Skeletal muscle tissue (tissue), 4 donors: ENCODE data around the gene UQCRQ. TPM values are rescaled to one million over a fixed set of nuclear protein-coding genes. Genes with fewer than 3 reads are reported as not detected.

ENCODE experiments used
- H3K27ac ChIP-seq: one replicate; pipeline ENCODE4 v1.7.0; 2013; ENCODE audit warnings: mild to moderate bottlenecking, low read depth, low read length, inconsistent platforms
- H3K27me3 ChIP-seq, 3 donors: one replicate each; pipeline ENCODE4 v1.7.0; 2013; ENCODE audit warnings: low read length in 3 of 3; ENCODE audit not compliant: control insufficient read depth in 3 of 3, insufficient read depth in 3 of 3
- H3K36me3 ChIP-seq, 3 donors: one replicate each; pipeline ENCODE4 v1.7.0; 2013; ENCODE audit warnings: low read length in 3 of 3; ENCODE audit not compliant: control insufficient read depth in 3 of 3, insufficient read depth in 3 of 3
- H3K4me1 ChIP-seq, 3 donors: one replicate each; pipeline ENCODE4 v1.7.0; 2013; ENCODE audit warnings: low read length in 3 of 3, mild to moderate bottlenecking in 3 of 3; ENCODE audit not compliant: control insufficient read depth in 3 of 3, insufficient read depth in 3 of 3
- H3K4me3 ChIP-seq, 3 donors: one replicate each; pipeline ENCODE4 v1.7.0; 2013; ENCODE audit warnings: low read length in 3 of 3
- H3K9ac ChIP-seq, 3 donors: one replicate each; pipeline ENCODE4 v1.7.0; 2013; ENCODE audit warnings: low read length in 3 of 3, mild to moderate bottlenecking in 3 of 3, moderate library complexity in 2 of 3, low read depth in 1 of 3
- H3K9me3 ChIP-seq, 3 donors: one replicate each; pipeline ENCODE4 v1.7.0; 2013; ENCODE audit warnings: low read length in 3 of 3; ENCODE audit not compliant: control insufficient read depth in 3 of 3
- total RNA-seq: library from RNA; depleted of rRNA; stranded (reverse); fragments of >200 nt; gene quantifications from one replicate; pipeline ENCODE4 v1.2.3, GENCODE V29; 2014
- donor health status: Osteomylitis.

Gene UQCRQ
- total RNA-seq, 1 donor from 2014 or later = 135 TPM

- no peak overlapping the region for H3K4me3 ChIP-seq
- H3K9me3 ChIP-seq = no peaks in the 10 kb centered on the region
- no peak overlapping the region for H3K9ac ChIP-seq
- no peak overlapping the region for H3K27ac ChIP-seq
- H3K4me1 ChIP-seq = peaks cover 4 to 17% (median 8%) of the 10 kb centered on the region in 3 donors
- H3K36me3 ChIP-seq = no peaks in the 10 kb centered on the region
- H3K27me3 ChIP-seq = peaks cover 0 to 16% (median 11%) of the 10 kb centered on the region in 3 donors
Measured at GRCh38 chr5:132832612-132833011, 33.8 kb upstream of the UQCRQ start.

GRCh38 chr5:132834057-132834456, 32.4 kb upstream of the UQCRQ start:
- Histone ChIP-seq H3K4me1 (peaks cover 4 to 17% (median 8%) of the 10 kb centered on the region in 3 donors), H3K9me3 (no peaks in the 10 kb centered on the region), H3K4me3 (no peak overlapping the region), H3K27me3 (peaks cover 0 to 12% (median 11%) of the 10 kb centered on the region in 3 donors), H3K9ac (no peak overlapping the region), H3K27ac (no peak overlapping the region), H3K36me3 (no peaks in the 10 kb centered on the region)

GRCh38 chr5:132836852-132837251, 29.6 kb upstream of the UQCRQ start:
- H3K27me3 ChIP-seq = no peaks in the 10 kb centered on the region
- H3K4me1 ChIP-seq = peaks cover 0 to 7% (median 5%) of the 10 kb centered on the region in 3 donors
- no peaks in the 10 kb centered on the region for H3K36me3 ChIP-seq
- H3K4me3 ChIP-seq = no peak overlapping the region
- H3K27ac ChIP-seq = no peak overlapping the region
- H3K9me3 ChIP-seq = no peaks in the 10 kb centered on the region
- H3K9ac ChIP-seq = no peak overlapping the region

GRCh38 chr5:132837868-132838267, 28.6 kb upstream of the UQCRQ start:
- Histone ChIP-seq H3K27me3 (no peaks in the 10 kb centered on the region), H3K4me3 (no peak overlapping the region), H3K27ac (no peak overlapping the region), H3K4me1 (peaks cover 0 to 7% (median 5%) of the 10 kb centered on the region in 3 donors), H3K9ac (no peak overlapping the region), H3K36me3 (no peaks in the 10 kb centered on the region), H3K9me3 (no peaks in the 10 kb centered on the region)

- Histone ChIP-seq H3K36me3 (no peaks in the 10 kb centered on the region), H3K4me1 (peaks cover 0 to 7% (median 5%) of the 10 kb centered on the region in 3 donors), H3K27me3 (no peaks in the 10 kb centered on the region), H3K9ac (no peak overlapping the region), H3K4me3 (no peak overlapping the region), H3K9me3 (no peaks in the 10 kb centered on the region), H3K27ac (no peak overlapping the region)
Measured at GRCh38 chr5:132838516-132839282, 27.7 kb upstream of the UQCRQ start.

GRCh38 chr5:132839426-132840301, 26.8 kb upstream of the UQCRQ start:
- H3K36me3 ChIP-seq = no peaks in the 10 kb centered on the region
- no peak overlapping the region for H3K4me3 ChIP-seq
- H3K27ac ChIP-seq = peak overlapping the region; percentile 40
- H3K9ac ChIP-seq = peak overlapping the region in 1 of 3 donors; percentile 25
- H3K9me3 ChIP-seq = no peaks in the 10 kb centered on the region
- peaks cover 0 to 7% (median 5%) of the 10 kb centered on the region in 3 donors for H3K4me1 ChIP-seq
- H3K27me3 ChIP-seq = no peaks in the 10 kb centered on the region

GRCh38 chr5:132840313-132840712, 26.1 kb upstream of the UQCRQ start:
- H3K9ac ChIP-seq = no peak overlapping the region
- H3K9me3 ChIP-seq = no peaks in the 10 kb centered on the region
- peaks cover 0 to 7% (median 5%) of the 10 kb centered on the region in 3 donors for H3K4me1 ChIP-seq
- H3K27ac ChIP-seq = peak overlapping the region; percentile 40
- no peak overlapping the region for H3K4me3 ChIP-seq
- H3K27me3 ChIP-seq = no peaks in the 10 kb centered on the region
- no peaks in the 10 kb centered on the region for H3K36me3 ChIP-seq

- Histone ChIP-seq H3K27me3 (no peaks in the 10 kb centered on the region), H3K27ac (peak overlapping the region; percentile 40), H3K4me3 (no peak overlapping the region), H3K4me1 (peaks cover 0 to 7% (median 5%) of the 10 kb centered on the region in 3 donors), H3K36me3 (no peaks in the 10 kb centered on the region), H3K9me3 (no peaks in the 10 kb centered on the region), H3K9ac (no peak overlapping the region)
Measured at GRCh38 chr5:132840896-132841295, 25.5 kb upstream of the UQCRQ start.

GRCh38 chr5:132841305-132841704, 25.1 kb upstream of the UQCRQ start:
- Histone ChIP-seq H3K9ac (no peak overlapping the region), H3K9me3 (no peaks in the 10 kb centered on the region), H3K4me3 (no peak overlapping the region), H3K27me3 (no peaks in the 10 kb centered on the region), H3K4me1 (peaks cover 0 to 7% (median 5%) of the 10 kb centered on the region in 3 donors), H3K27ac (no peak overlapping the region), H3K36me3 (no peaks in the 10 kb centered on the region)

- H3K27ac ChIP-seq = no peak overlapping the region
- H3K27me3 ChIP-seq = no peaks in the 10 kb centered on the region
- H3K4me1 ChIP-seq = no peaks in the 10 kb centered on the region
- H3K4me3 ChIP-seq = no peak overlapping the region
- H3K9me3 ChIP-seq = no peaks in the 10 kb centered on the region
- no peak overlapping the region for H3K9ac ChIP-seq
- no peaks in the 10 kb centered on the region for H3K36me3 ChIP-seq
Measured at GRCh38 chr5:132848270-132848669, 18.2 kb upstream of the UQCRQ start.
